GM04504 (cell line): ENCODE data around the gene SMG1.
"Not testable (repeated sequence)": the region's sequence is repeated elsewhere in the genome, so short reads cannot be mapped to it uniquely, and the experiment has no call there.

Experiments
- DNase-seq: peaks from one replicate; pipeline ENCODE4 v3.0.0-alpha.2; 2012; ENCODE audit warnings: low read depth

The SMG1 gene

DNA sequence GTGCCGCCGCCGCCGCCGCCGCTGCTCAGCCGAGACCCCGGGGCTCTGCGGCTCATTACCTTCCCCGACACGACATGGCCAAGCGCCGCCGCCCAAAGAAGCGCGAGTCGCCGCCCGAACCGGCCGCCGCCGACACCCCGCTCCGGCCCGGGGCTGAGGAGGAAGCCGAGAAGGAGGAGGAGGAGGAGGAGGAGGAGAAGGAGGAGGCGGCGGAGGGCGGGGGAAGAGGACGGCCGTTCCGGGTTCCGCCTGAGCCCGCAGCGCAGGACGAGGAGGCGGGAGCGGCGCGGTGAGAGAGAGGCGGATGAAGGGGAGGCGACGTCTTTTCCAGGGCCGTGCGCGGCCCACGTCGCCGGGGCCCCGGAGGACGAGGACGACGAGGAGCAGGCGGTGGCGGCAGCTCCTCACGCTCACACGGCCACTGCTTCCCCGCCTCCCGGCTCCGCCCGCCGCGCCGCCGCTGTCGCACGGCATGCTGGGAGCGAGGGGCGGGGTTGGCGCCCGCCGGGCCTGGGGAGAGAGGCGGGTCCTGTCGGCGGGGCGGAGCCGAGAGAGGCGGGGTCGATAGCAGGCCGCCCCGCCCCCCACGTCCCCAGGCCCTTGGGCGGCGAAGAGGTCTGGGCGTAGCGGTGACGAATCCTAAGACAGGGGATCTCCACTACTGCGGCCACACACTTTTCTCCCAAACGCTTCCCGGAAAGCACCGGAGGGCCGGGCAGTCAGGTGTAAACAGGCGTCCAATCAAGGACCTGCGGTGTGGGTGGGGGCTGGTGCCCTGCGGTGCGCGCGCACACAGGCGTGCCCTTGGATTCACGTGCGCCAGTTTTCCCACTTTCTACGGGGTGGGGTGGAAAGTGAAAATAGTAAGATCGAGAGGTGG lies at the start of gene SMG1:
SMG1 (minus strand) TSS at position 423 of the 880 bp plus-strand sequence; CDS start at position 56, 367 bp downstream.
- DNase-seq, result peak; percentile 74

DNA sequence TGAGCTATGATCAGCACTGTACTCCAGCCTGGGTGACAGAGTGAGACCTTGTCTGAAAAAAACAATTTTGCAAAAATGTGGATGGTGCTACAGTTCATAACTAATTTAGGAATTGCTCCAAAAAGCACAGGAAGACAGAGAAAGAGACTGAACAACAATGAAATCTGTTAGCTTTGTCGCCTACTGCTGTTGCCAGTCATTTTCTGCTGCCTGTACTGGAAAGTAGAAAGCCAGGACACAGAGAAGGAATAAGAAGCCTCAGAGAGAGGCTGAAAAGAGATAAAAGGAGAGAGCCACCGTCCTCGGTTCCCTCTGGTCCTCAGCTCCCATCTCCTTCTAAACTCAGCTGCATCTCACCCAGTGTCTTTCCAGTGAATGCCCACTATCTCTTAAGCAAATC lies 48.9 kb upstream of the SMG1 start:
- DNase-seq, result no peak

DNA sequence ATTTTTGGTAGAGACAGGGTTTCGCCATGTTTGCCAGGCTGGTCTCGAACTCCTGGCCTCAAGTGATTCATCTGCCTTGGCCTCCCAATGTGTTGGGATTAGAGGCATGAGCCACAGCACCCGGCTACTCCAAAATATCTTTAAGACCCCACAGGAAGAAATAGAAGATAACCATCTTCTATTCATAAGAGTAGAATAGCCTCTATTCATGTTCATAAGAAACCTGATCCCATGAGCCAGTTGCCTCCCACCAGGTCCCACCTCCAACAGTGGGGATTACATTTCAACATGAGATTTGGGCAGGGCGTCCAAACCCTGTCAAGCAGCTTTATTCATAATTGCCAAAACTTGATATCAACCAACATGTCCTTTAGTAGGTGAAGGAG lies 43.6 kb upstream of the SMG1 start:
- no peak for DNase-seq

GRCh38 chr16:18969050-18969854 lies 43.0 kb upstream of the SMG1 start:
- DNase-seq, result peak; percentile 42

DNA sequence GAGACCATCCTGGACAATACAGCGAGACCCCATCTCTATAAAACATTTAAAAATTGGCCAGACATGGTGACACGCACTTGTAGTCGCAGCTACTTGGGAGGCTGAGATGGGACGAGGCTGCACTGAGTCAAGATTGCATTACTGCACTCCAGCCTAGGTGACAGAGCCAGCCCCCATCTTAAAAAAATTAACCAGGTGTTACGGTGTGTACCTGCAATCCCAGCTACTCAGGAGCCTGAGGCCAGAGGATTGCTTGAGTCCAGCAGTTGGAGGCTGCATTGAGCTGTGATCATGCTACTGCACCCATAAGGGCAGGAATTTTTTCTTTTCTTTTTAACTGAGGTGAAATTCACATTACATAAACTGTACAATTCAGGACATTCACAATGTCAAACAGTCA lies 40.6 kb upstream of the SMG1 start:
- DNase-seq, result no peak

DNA sequence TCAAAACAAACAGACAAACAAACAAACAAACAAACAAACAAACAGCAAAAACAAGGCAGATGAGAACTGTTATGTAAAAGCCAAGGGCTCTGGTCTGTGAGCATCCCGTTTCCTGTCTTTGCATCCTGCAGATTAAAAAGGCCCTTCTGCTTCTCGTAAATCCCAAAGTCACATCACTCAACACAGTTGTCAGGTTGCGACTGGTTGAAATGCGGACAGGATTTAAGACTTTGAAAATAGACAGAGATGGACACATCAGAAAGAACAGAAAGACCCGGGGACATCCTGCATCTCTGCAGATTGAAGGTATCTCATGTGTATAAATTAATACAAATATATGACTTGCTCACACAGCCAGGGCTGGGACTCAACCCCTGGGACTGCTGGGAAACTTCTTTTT lies 39.3 kb upstream of the SMG1 start:
- no peak for DNase-seq

- DNase-seq, result no peak
Observed at GRCh38 chr16:18959031-18959505, 32.9 kb upstream of the SMG1 start.

DNA sequence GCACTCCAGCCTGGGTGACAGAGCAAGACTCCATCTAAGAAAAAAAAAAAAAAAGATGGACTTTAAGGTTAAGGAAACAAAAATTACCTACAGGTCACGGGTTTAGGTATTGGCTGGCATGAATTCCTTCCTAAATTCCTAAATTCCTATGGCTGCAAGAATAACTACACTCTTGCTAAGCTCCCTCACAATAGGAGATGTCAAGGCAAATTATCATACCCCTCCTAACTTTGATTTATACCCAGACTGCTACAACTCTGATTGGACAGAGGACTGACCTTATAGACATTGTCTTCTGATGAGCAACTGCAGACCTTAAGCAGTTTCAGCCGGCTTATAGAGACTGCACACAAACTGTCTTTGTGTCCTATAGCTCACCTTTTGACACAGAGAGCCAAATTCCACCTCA lies 32.4 kb upstream of the SMG1 start:
- no peak for DNase-seq

- not testable (repeated sequence) for DNase-seq
Observed at GRCh38 chr16:18956658-18957241, 30.5 kb upstream of the SMG1 start.

DNA sequence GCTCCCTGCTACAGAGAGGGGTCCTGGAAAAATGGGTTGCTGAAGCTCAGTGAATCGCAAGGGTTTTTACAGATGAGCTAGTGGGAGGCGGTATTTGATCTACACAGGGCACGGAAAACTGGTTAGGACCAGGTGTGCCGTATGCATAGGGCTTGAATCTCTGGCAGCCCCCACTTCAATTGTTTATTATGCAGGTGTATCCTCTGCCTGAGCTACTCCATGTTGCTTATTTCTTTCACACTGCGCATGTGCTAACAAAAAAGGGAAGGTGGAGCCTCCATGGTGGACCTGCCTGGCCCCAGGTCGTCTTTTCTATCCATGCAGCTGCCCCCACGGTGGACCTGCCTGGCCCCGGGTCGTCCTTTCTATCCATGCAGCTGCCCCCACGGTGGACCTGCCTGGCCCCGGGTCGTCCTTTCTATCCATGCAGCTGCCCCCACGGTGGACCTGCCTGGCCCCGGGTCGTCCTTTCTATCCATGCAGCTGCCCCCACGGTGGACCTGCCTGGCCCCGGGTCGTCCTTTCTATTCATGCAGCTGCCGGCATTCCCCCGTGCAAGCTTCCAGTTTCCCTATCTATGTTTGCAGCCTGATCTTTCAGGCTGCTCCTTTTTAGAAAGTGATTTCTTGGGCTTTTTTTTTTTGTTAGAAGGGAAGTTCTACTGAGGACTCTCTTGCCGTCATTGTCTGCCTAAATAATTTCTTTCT lies 29.8 kb upstream of the SMG1 start:
- not testable (repeated sequence) for DNase-seq

GRCh38 chr16:18953547-18953946 lies 27.3 kb upstream of the SMG1 start:
- DNase-seq, result no peak

DNA sequence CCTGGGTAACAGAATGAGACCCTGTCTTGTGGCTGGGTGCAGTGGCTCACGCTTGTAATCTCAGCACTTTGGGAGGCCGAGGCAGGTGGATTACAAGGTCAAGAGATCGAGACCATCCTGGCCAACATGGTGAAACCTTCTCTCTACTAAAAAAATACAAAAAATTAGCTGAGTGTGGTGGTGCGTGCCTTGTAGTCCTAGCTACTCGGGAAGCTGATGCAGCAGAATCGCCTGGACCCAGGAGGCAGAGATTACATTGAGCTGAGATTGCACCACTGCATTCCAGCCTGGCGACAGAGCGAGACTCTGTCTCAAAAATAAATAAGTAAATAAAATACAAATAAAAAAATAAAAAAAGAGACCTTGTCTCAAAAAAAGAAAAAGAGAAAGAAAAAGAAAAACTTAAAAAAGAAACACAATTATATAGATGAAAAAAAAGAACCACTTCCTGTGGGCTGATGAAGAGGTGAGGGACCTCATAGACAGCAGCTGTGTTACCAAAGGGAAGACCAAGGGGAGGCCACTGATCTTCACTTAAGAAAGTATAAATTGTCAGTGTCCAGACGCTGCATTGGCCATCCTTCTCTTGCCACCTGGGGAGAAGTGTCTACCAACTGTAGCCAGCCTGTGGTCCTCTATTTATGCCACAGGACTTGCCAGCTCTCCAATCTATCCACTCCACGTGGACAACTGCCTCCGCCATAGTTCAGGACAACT lies 24.4 kb upstream of the SMG1 start:
- no peak for DNase-seq

DNA sequence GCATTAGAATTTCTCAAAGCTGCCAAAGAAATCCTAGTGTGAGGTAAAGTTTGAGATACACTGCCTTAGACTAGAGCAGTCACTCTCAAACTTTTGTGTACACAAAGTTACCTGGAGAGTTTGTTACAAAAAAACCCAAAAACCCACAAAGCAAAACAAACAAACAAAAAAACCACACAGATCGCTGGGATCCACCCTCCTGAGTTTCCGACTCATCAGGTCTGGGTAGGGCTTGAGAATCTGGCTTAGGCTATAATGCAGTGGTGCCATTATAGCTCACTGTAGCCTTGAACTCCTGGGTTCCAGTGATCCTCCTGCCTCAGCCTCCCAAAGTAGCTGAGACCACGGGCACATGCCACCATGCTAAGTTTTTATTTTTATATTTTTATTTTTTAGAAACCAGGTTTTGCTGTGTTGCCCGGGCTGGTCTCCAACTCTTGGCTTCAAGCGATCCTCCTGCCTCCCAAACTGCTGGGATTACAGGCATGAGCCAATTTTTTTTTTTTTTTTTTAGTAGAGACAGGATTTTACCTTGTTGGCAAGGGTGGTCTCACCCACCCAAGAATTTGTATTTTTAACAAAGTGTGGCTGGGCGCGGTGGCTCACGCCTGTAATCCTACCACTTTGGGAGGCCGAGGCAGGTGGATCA lies 22.3 kb upstream of the SMG1 start:
- no peak for DNase-seq

- no peak for DNase-seq
Observed at GRCh38 chr16:18945233-18945632, 19.0 kb upstream of the SMG1 start.

DNA sequence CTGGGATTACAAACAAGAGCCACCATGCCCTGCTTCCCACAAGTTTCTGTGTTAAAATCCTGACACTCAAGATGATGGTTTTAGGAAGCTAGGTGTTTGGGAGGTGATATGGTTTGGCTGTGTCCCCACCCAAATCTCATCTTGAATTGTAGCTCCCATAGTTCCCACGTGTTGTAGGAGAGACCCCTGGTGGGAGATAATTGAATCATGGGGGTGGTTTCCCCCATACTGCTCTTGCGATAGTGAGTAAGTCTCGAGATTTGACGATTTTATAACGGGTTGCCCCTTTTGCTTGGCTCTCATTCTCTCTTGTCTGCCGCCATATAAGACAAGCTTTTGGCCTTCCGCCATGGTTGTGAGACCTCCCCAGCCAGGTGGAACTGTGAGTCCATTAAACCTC lies 17.2 kb upstream of the SMG1 start:
- no peak for DNase-seq

DNA sequence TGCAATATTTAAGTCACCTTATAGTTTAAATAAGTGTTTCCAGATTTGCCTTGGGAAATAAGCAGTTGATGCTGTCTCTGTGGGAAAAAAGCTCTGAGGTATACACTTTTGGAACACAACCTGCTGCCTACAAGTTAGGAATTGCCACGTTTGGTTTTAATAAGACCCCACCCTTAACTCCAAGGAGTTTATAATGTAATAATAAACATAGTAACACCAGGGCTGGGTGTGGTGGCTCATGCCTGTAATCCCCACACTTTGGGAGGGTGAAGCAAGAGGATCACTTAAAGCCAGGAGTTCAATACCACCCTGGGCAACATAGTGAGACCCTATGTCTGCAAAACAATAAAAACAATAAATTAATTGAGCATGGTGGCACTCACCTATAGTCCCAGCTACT lies 15.9 kb upstream of the SMG1 start:
- no peak for DNase-seq

- DNase-seq, result no peak
Observed at GRCh38 chr16:18941471-18941870, 15.3 kb upstream of the SMG1 start.

DNA sequence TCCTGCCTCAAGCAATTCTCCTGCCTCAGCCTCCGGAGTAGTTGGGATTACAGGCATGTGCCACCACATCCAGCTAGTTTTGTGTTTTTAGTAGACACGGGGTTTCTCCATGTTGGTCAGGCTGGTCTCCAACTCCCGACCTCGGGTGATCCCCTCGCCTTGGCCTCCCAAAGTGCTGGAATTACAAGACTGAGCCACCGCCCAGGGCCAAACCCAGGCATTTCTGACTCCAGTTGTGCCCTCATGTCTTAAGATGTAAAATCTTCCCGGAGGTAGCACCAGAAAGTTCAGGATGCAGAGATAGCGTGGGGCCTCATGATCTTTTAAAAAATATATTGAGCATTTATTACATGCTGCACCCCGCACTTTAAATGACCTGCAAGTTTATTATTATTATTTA lies 12.8 kb upstream of the SMG1 start:
- DNase-seq, result no peak

DNA sequence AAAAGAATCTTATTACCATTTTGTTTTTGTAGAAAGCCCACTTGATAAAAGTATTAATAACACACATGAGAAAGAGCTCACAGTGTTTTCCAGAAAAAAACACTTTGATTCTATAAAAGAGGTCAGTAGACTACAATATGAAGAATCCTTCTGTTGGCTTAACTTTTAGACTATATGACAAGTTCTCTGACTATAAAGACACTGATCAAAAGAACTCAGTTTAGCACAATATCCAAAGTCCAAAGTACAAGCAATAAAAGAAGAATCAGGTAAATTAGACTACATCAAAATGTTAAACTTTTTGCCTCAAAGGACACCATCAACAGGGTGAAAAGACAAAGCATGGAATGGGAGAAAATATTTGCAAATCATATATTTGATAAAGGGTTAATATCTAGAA lies 11.2 kb upstream of the SMG1 start:
- no peak for DNase-seq

- no peak for DNase-seq
Observed at GRCh38 chr16:18936727-18937340, 10.6 kb upstream of the SMG1 start.
